IPS-11a (cell line): ENCODE data around the gene SCYGR1.
"Not testable (repeated sequence)": the region's sequence is repeated elsewhere in the genome, so short reads cannot be mapped to it uniquely, and the experiment has no call there.

ENCODE experiments used
- H3K4me3 ChIP-seq: one replicate; pipeline ENCODE4 v1.5.1; 2013; ENCODE audit warnings: low read depth, low read length, control low read depth

SCYGR1 gene

GRCh38 chr2:227404585-227405271, 17.0 kb upstream of the SCYGR1 start:
- H3K4me3 ChIP-seq = no peak overlapping the region

- no peak overlapping the region for H3K4me3 ChIP-seq
These were observed 15.2 kb upstream of the SCYGR1 start for GRCh38 chr2:227402959-227403358.

GRCh38 chr2:227402321-227402720, 14.6 kb upstream of the SCYGR1 start:
- H3K4me3 ChIP-seq = no peak overlapping the region

- H3K4me3 ChIP-seq = no peak overlapping the region
These were observed 13.8 kb upstream of the SCYGR1 start for GRCh38 chr2:227401550-227401949.

GRCh38 chr2:227398684-227399670, 11.2 kb upstream of the SCYGR1 start:
- no peak overlapping the region for H3K4me3 ChIP-seq

- no peak overlapping the region for H3K4me3 ChIP-seq
These were observed 9.8 kb upstream of the SCYGR1 start for GRCh38 chr2:227397562-227397961.

- no peak overlapping the region for H3K4me3 ChIP-seq
These were observed 7.8 kb upstream of the SCYGR1 start for GRCh38 chr2:227395556-227395955.

GRCh38 chr2:227394401-227394800, 6.7 kb upstream of the SCYGR1 start:
- H3K4me3 ChIP-seq = no peak overlapping the region

- no peak overlapping the region for H3K4me3 ChIP-seq
These were observed 2.9 kb upstream of the SCYGR1 start for GRCh38 chr2:227390468-227391256.

GRCh38 chr2:227389661-227390060, 1.9 kb upstream of the SCYGR1 start:
- no peak overlapping the region for H3K4me3 ChIP-seq

- H3K4me3 ChIP-seq = no peak overlapping the region
These were observed 1.5 kb upstream of the SCYGR1 start for GRCh38 chr2:227389231-227389630.

- H3K4me3 ChIP-seq = no peak overlapping the region
These were observed 825 bp upstream of the SCYGR1 start for GRCh38 chr2:227388537-227389011.

- no peak overlapping the region for H3K4me3 ChIP-seq
These were observed 1.1 kb downstream of the SCYGR1 start for GRCh38 chr2:227386630-227387029.

GRCh38 chr2:227383686-227384085, 4.1 kb downstream of the SCYGR1 start:
- H3K4me3 ChIP-seq = no peak overlapping the region

- not testable (repeated sequence) for H3K4me3 ChIP-seq
These were observed 5.4 kb downstream of the SCYGR1 start for GRCh38 chr2:227382241-227382835.

GRCh38 chr2:227379095-227379494, 8.7 kb downstream of the SCYGR1 start, which contains the start of gene TM4SF20:
Gene TM4SF20, minus strand, starts transcription at chr2:227379306. Its CDS starts 38 bp downstream, at chr2:227379268.
- H3K4me3 ChIP-seq = no peak within 1 kb of the TSS

GRCh38 chr2:227378371-227378782, 9.4 kb downstream of the SCYGR1 start:
- H3K4me3 ChIP-seq = no peak overlapping the region

GRCh38 chr2:227377467-227378351, 10.0 kb downstream of the SCYGR1 start:
- H3K4me3 ChIP-seq = no peak overlapping the region

- H3K4me3 ChIP-seq = no peak overlapping the region
These were observed 10.9 kb downstream of the SCYGR1 start for GRCh38 chr2:227376656-227377396.
